ENCODE results near the gene ADAM12.

DNA sequence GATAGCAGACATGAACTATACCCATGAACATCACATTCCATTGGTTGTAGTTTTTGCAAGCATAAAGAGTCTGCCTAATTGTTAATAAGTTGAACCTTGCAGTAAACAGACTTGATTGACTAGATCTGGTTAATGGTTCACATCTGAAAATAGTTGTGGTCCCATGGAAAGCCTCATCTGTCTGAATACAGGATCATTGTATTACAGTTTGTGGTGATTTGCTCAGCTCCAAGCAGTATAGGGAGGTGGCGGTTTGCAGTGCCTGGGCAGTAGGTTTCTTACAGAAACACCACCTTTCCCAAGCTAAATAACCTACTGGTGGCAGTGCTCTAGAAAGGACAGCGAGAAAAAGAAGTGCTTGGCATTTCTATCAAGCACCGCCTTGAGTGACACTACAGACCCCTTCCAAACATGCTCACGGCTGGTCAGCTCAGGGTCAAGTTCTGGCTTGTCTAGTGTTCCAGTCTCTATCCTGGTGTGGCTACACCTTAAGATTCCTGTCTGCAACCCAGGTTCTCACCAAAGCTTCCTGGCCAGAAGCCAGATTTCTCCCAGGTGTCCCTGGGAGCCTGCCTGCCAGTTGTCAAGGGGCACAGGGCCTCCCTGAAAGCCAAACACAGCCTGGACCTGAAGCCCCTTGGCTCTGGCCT lies 372.0 kb downstream of the ADAM12 start:
- TF ChIP-seq CTCF (IDR thresholded peaks at IDR 0.05; ENCODE audit: extremely low read depth in 1 of 2, insufficient read depth in 1 of 2, low read depth in 1 of 2, low read length in 2 of 2) (no peak), EZH2 (IDR thresholded peaks at IDR 0.05; ENCODE audit: borderline replicate concordance, low read depth, low read length, severe bottlenecking) (no peak), POLR2A (IDR thresholded peaks at IDR 0.05; ENCODE audit: low read depth, low read length) (no peak), MAX (IDR thresholded peaks at IDR 0.05; ENCODE audit: insufficient read depth, insufficient read length) (no peak), MYC (IDR thresholded peaks at IDR 0.05; ENCODE audit: low read depth, low read length) (no peak)
